Mesodermal cell (in vitro differentiated cells): Measurements from ENCODE around the gene TMEM178A. TPM values are rescaled to one million over a fixed set of nuclear protein-coding genes. Genes with fewer than 3 reads are reported as not detected.
"Not testable (repeated sequence)": the region's sequence is repeated elsewhere in the genome, so short reads cannot be mapped to it uniquely, and the experiment has no call there.

Experiments
- H3K27ac ChIP-seq: 2 replicates; pipeline ENCODE4 v1.7.0; 2013; ENCODE audit warnings: mild to moderate bottlenecking, low read depth, low read length, moderate library complexity; ENCODE audit not compliant: severe bottlenecking
- H3K36me3 ChIP-seq: 2 replicates; pipeline ENCODE4 v1.7.1; 2013; ENCODE audit warnings: mild to moderate bottlenecking, low read length, moderate library complexity; ENCODE audit not compliant: control insufficient read depth, insufficient read depth
- H3K4me1 ChIP-seq: one replicate; pipeline ENCODE4 v1.7.1; 2013; ENCODE audit warnings: mild to moderate bottlenecking, low read length; ENCODE audit not compliant: insufficient read depth, control insufficient read depth, poor library complexity, severe bottlenecking
- H3K4me3 ChIP-seq: 2 replicates; pipeline ENCODE4 v1.7.0; 2013; ENCODE audit warnings: low read length, control low read depth, mild to moderate bottlenecking; ENCODE audit not compliant: insufficient read depth, poor library complexity, severe bottlenecking; ENCODE audit errors: extremely low read depth
- H3K9me3 ChIP-seq: 2 replicates; pipeline ENCODE4 v1.7.1; 2013; ENCODE audit warnings: mild to moderate bottlenecking, low read length, moderate library complexity; ENCODE audit not compliant: control insufficient read depth
- WGBS, 2 experiments: methylation state at CpG; one replicate each; pipeline ENCODE4 v1.1.5; 2013; ENCODE audit warnings: missing lambda C conversion rate in 2 of 2; ENCODE audit not compliant: insufficient coverage in 2 of 2; 5-methylcytosine and 5-hydroxymethylcytosine counted together
- polyA plus RNA-seq, 2 experiments: library from polyadenylated mRNA; stranded (reverse); fragments of 50-300 nt; gene quantifications; one replicate each; pipeline ENCODE4 v1.2.3, GENCODE V29; 2013

The TMEM178A gene
- polyA plus RNA-seq (2013, experiment 1 of 2) = 9.9 TPM
- 6.2 TPM for polyA plus RNA-seq (2013, experiment 2 of 2)

DNA sequence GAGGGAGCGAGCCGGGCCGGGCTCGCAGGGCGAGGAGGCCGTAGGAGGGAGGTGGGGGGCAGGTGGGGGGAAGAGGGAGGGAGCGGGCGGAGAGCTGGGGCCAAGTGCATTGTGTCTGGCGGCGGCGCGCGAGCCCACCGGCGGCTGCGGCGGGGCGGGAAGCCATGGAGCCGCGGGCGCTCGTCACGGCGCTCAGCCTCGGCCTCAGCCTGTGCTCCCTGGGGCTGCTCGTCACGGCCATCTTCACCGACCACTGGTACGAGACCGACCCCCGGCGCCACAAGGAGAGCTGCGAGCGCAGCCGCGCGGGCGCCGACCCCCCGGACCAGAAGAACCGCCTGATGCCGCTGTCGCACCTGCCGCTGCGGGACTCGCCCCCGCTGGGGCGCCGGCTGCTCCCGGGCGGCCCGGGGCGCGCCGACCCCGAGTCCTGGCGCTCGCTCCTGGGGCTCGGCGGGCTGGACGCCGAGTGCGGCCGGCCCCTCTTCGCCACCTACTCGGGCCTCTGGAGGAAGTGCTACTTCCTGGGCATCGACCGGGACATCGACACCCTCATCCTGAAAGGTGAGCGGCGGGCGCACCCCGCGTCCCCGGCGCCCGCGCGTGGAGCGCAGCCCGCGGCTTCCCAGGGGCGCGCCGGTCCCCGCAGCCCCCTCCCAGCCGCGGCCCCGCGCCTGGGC lies at the start of gene TMEM178A:
Gene TMEM178A (plus strand): TSS at position 107 of the 680 bp plus-strand sequence. CDS start 58 bp downstream, at position 165.
- H3K27ac ChIP-seq = no peak within 1 kb of the TSS
- H3K4me1 ChIP-seq = peaks cover 10% of the 10 kb centered on the region
- H3K36me3 ChIP-seq = no peaks in the 10 kb centered on the region
- 0% methylated on average over 74 to 79 of the region's 90 CpGs for WGBS, 2 experiments
- H3K9me3 ChIP-seq = no peaks in the 10 kb centered on the region
- H3K4me3 ChIP-seq = peak within 1 kb of the TSS; percentile 45

DNA sequence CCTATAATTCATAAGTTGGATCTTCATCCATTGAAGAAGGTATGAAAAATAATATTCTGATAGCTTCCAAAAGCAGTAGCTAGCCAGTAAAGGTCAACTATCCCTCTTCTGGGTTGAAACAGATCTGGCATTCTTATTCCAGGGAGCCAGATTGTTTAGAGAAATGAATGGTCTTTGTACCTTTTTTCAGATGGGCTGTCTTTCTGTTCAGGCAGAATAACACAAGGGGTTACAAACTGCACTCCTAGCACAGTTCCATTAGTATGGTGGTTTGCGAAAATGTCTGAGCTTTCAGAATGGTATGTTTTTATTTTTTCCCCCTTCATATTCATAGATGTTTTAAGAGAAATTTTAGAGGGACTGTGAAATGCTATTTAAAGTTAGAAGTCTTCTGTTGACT lies 47.5 kb upstream of the TMEM178A start:
- H3K36me3 ChIP-seq = no peaks in the 10 kb centered on the region
- no peaks in the 10 kb centered on the region for H3K4me1 ChIP-seq
- H3K27ac ChIP-seq = no peak overlapping the region
- WGBS, 2 experiments = no CpG with 5 or more reads among the region's 1 CpG
- no peak overlapping the region for H3K4me3 ChIP-seq
- H3K9me3 ChIP-seq = no peaks in the 10 kb centered on the region

DNA sequence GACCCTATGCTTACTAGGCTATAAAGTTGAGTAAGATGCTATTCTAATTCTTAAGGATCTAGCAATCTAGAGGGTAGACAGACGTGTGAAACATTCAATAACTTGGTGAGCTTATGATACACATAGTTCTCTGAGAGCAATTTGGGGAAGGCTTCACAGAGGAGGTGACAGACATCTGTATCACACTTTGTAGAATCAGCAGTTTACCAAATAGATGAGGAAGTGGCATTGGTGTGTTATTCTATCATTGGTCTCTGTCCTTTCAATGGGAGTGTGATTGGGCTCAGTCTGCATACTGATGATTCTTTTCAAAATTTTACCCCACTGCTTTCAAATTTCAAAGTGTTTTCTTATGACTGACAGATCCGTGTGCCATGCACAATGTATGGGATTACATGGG lies 47.0 kb upstream of the TMEM178A start:
- Histone ChIP-seq H3K36me3 (no peaks in the 10 kb centered on the region), H3K4me3 (no peak overlapping the region)
- WGBS, 2 experiments = 73 to 83% methylated on average over 1 to 2 of the region's 2 CpGs

DNA sequence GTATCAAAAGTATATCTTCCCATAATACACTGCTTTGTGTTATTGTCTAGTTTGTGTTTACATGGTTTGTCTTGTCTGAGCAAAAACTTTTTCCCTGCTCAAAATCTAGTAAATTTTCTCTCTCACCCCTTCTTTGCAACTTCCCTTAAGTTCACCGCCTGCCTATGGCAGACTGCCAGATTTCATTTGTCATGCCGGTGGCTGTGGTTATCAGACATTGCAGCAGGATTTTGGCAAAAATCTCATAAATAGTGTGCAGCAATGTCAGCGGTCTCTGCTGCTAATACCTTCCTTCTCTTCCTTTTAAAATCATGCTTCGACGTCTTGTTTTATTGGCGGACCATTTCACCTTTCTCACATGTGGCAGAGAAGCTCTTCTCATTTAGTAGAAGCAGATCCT lies 45.6 kb upstream of the TMEM178A start:
- Histone ChIP-seq H3K27ac (no peak overlapping the region), H3K9me3 (no peaks in the 10 kb centered on the region), H3K4me3 (no peak overlapping the region), H3K36me3 (no peaks in the 10 kb centered on the region), H3K4me1 (peaks cover 2% of the 10 kb centered on the region)
- WGBS, 2 experiments = 97% methylated on average over 5 to 6 of the region's 6 CpGs

More for the DNA sequence above, 47.0 kb upstream of the TMEM178A start:
- Histone ChIP-seq H3K9me3 (no peaks in the 10 kb centered on the region), H3K4me1 (no peaks in the 10 kb centered on the region), H3K27ac (no peak overlapping the region)

DNA sequence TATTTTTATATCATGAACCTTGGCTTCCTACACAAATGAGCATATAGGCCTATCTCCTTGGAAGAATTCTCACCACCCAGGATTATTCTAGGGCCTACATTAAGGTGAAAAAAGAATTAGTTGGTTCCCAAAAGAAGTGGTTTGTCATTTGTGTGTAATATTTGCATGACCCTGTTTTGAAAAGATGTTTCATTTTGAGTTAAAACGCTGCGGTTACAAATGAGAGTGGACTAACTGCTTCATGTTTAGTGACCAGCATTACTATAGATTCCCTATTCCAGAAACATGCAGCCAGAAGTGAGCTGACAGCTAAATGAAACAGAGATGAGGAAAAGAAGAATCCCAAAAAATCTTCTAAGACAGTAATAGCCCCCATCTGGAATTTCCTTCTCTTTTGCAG lies 44.1 kb upstream of the TMEM178A start:
- Histone ChIP-seq H3K4me3 (no peak overlapping the region), H3K4me1 (peaks cover 17% of the 10 kb centered on the region), H3K9me3 (peaks cover 9% of the 10 kb centered on the region), H3K27ac (no peak overlapping the region), H3K36me3 (no peaks in the 10 kb centered on the region)
- 100% methylated on average over 2 of the region's 2 CpGs for WGBS, 2 experiments

DNA sequence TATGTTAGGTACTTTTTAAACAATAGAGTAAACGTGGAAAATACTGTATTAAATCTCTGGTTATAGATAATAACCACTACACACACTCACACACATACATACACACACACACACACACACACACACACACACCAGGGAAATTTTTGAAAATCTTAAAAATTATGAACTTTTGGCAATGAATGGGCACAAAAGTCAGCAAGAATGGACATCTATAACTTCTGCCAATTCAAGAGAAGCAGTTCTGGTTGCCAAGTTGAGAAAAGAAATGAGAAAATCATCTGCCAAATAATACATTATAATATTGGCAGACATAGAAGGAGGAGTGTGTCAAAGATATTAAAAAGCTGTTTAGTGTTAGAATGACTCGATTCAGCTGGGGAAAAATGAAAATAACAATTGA lies 42.9 kb upstream of the TMEM178A start:
- H3K27ac ChIP-seq = no peak overlapping the region
- peaks cover 18% of the 10 kb centered on the region for H3K4me1 ChIP-seq
- WGBS, 2 experiments = no CpG with 5 or more reads among the region's 2 CpGs
- no peak overlapping the region for H3K4me3 ChIP-seq
- no peaks in the 10 kb centered on the region for H3K36me3 ChIP-seq
- peaks cover 14% of the 10 kb centered on the region for H3K9me3 ChIP-seq

DNA sequence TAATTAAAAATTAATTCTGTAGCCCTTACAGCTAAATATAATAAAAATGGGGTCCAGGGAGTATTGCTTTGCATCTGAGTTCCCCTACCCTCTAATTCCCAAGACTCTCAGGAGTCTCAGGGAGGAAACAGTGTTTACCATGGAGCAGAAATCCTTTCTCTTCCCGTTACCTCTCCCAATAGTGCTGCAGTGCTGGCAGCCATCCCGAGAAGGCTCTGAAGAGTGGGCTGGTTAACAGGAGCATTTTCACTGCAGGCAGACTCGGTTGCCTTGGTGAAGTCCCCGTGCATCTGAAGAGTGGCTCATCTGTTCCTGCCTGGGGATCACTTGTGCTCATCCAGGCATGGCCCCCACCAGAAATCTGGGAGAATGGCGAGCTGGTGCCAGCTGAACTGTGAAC lies 41.8 kb upstream of the TMEM178A start:
- Histone ChIP-seq H3K4me1 (peaks cover 18% of the 10 kb centered on the region), H3K4me3 (no peak overlapping the region), H3K27ac (no peak overlapping the region), H3K36me3 (no peaks in the 10 kb centered on the region), H3K9me3 (peaks cover 14% of the 10 kb centered on the region)
- 78 to 89% methylated on average over 4 to 5 of the region's 5 CpGs for WGBS, 2 experiments

DNA sequence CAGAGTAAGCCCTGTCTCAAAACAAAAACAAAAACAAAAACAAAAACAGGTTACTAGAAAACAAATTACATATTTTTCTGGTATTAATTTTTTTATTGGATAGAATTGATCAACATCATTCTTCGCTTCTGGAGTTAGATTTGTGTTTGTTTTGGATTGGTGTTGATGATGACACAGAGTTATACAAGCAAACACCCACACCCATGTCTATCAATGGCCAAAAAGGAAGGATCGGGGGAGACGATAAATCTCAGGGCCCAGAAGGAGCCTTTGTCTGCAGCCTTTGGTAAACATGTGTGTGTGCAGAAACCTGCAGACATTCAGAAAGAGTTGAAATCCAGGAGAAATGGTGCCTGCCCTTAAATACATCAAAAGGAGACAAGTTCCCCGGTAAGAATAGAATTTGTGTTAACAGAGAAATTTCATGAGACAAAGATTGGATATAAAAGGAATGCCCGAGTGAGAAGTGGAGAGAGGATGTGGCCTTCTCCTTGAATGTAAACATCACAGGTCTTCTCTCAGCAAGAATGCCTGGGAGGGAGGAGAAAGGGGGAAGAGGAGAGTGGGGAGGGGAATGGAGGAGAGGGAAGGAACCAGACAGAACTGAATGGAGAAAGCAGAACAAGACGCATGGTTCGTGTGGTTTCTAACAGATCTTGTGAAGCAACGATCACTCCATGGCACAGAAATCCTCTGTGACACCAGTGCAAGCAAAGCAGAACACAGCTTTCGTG lies 40.4 kb upstream of the TMEM178A start:
- WGBS, 2 experiments = 69 to 70% methylated on average over 6 of the region's 9 CpGs
- Histone ChIP-seq H3K27ac (peak overlapping the region; percentile 10), H3K9me3 (peaks cover 19% of the 10 kb centered on the region), H3K4me1 (peaks cover 18% of the 10 kb centered on the region), H3K4me3 (no peak overlapping the region), H3K36me3 (no peaks in the 10 kb centered on the region)

DNA sequence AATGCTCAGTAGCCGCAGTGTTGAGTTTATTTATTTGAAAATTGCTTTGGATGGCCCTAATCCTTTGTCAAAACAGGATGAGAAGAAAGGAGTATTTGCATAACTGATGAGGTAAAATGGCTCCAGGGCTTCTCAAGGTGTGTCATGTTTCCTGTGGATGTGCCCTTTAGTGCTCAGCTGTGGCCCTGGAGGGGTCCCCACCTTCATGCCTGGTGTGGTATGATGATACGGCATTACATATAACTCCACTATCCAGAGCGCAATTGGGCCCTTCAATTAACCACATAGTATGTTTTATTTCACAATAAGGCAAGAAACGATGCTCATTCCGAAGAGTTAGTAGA lies 39.8 kb upstream of the TMEM178A start:
- Histone ChIP-seq H3K4me3 (no peak overlapping the region), H3K36me3 (no peaks in the 10 kb centered on the region), H3K4me1 (peaks cover 20% of the 10 kb centered on the region), H3K9me3 (peaks cover 19% of the 10 kb centered on the region), H3K27ac (peak overlapping the region; percentile 10)
- WGBS, 2 experiments = 97 to 100% methylated on average over 4 to 5 of the region's 5 CpGs

DNA sequence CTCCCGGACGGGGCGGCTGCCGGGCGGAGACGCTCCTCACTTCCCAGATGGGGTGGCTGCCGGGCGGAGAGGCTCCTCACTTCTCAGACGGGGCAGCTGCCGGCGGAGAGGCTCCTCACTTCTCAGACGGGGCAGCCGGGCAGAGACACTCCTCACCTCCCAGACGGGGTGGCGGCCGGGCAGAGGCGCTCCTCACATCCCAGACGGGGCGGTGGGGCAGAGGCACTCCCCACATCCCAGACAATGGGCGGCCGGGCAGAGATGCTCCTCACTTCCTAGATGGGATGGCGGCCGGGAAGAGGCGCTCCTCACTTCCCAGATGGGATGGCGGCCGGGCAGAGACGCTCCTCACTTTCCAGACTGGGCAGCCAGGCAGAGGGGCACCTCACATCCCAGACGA lies 37.4 kb upstream of the TMEM178A start:
- not testable (repeated sequence) for H3K4me3 ChIP-seq, H3K36me3 ChIP-seq, H3K27ac ChIP-seq
- Histone ChIP-seq H3K4me1 (peaks cover 33% of the 10 kb centered on the region), H3K9me3 (peaks cover 19% of the 10 kb centered on the region)
- 80 to 100% methylated on average over 2 to 9 of the region's 28 CpGs for WGBS, 2 experiments

DNA sequence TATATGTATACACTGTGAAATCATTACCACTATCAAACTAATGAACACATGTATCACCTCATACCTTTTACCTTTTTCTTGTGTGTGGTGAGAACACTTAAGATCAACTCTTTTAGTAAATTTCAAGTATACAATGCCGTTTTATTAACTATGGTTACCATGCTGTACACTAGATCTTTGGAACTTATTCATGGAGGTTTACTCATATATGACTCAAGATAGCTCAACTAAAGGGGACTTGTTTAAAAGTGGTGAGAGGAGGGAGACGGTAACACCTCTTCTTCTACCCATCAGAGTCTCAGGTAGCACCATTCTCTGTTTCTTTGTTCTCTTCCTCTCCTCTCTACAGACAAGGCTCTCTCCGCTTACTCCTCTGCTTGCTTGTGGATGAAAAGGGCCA lies 36.1 kb upstream of the TMEM178A start:
- H3K4me1 ChIP-seq = peaks cover 33% of the 10 kb centered on the region
- peaks cover 19% of the 10 kb centered on the region for H3K9me3 ChIP-seq
- no peaks in the 10 kb centered on the region for H3K36me3 ChIP-seq
- no peak overlapping the region for H3K27ac ChIP-seq
- WGBS, 2 experiments = 86 to 100% methylated on average over 1 of the region's 3 CpGs
- no peak overlapping the region for H3K4me3 ChIP-seq
